HG03575 (cell line): Measurements from ENCODE around the gene UQCRC1.

Source experiments
- ATAC-seq: cut with Tn5 transposase; IDR thresholded peaks from one replicate; pipeline ENCODE4 v1.9.1; 2021; ENCODE audit not compliant: unreplicated experiment, insufficient number of reproducible peaks, low FRiP score; ENCODE audit errors: extremely low read depth

UQCRC1 gene

DNA sequence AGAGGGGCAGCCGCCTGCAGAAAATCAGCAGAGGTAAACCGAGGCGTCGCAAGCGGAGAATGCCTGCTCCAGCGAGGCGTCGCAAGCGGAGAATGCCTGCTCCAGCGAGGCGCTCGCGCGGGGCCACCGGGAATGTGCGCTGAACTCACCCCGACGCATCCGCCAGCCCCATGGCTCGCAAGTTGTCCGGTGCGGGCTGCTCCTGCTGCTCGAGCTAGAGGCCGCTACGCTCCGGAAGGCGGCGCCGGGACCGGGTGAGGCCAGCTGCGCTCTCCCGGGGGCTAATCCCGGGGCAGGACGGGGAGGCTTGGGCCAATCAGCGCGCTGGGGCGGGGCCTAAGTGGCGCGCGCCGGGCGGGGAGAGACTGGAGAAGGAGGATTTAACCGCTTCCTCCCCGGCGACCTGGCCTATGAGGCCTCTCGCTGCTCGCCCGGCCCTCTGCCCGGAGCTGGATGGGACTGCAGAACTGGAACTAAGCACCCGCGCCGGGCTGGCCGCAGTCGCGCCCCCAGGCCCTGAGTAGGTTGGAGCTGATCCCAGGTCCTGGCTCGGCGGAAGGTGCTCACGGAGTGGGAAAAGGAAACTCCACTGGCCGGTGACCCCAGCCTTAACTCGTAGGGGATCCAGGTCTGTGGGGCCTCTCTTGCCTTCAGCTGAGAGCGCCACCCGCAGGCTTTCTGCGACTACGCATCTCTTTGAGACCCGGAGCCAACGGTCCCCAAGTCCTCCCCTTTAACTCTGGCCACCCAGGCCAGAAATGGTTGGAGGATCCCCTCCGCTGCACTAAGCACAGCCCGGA lies 26.0 kb upstream of the UQCRC1 start, which contains the start of gene SLC26A6:
Gene SLC26A6 (minus strand): TSS at position 240 of the 800 bp plus-strand sequence. CDS start 68 bp downstream, at position 172.
- ATAC-seq, result peak; percentile 72

DNA sequence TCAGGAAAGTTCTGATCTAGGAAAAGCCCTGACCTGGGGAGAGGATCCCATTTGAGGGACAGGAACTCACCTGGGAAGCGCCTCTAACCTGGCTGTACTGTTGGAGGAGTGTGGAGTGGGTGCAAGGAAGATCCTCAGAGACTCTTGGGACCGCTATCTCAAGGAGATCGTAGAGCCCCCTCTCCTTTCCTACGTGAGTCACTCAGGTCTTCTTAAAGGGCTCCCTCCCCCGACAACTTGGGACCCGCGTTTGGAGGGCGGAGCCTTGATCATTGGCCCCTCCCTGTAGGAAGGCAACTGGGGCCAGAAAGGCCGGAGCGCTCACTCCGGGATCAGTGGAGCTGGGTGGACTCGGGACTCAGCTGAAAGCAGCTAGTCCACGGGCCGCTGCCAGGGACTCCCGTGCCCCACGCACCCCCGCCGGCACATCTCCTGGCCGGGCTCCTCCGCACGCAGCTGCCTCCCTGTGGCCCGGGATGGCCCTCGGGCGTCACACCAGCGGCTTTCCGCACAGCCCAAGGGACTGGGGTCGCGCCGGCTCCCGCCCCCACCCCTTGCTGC lies 25.3 kb upstream of the UQCRC1 start:
- ATAC-seq, result no peak

DNA sequence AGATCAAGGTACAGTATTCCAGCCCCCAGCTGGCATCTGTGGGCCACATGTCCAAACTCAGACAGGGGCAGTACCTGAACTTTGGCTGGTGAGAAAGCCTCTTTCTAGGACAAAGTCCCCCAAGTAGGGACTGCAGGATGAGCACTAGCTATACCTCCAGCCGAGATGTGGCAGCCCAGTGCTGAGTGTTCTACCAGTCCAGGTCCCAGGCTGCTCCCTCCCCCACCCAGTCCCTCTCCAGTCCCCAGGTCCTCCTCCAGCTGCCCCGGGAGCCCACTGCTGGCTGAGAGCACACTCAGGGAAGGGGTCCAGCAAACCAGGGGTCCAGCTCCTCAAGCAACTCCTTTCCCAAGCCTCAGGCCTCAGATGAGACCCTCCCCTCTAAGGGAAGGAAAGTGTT lies 24.3 kb upstream of the UQCRC1 start:
- ATAC-seq, result no peak

DNA sequence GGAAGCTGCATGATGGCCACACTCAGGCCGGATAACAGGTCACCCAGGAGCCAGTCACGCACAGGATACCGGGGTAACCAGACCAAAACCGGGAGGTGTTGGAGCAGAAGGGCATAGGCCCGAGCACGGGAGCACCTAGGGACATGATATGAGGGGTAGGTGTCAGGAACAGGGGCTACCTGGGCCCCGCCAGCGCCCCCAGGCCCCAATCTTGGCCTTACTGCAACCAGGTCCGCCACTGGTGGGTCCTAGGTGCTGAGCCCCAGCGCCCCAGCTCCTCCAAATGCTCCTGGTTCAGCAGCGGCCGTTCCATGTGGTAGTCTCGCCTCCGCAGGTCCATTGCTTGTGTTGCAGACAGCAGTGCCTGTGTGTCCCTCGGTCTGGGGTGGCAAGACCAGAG lies 23.8 kb upstream of the UQCRC1 start:
- no peak for ATAC-seq

DNA sequence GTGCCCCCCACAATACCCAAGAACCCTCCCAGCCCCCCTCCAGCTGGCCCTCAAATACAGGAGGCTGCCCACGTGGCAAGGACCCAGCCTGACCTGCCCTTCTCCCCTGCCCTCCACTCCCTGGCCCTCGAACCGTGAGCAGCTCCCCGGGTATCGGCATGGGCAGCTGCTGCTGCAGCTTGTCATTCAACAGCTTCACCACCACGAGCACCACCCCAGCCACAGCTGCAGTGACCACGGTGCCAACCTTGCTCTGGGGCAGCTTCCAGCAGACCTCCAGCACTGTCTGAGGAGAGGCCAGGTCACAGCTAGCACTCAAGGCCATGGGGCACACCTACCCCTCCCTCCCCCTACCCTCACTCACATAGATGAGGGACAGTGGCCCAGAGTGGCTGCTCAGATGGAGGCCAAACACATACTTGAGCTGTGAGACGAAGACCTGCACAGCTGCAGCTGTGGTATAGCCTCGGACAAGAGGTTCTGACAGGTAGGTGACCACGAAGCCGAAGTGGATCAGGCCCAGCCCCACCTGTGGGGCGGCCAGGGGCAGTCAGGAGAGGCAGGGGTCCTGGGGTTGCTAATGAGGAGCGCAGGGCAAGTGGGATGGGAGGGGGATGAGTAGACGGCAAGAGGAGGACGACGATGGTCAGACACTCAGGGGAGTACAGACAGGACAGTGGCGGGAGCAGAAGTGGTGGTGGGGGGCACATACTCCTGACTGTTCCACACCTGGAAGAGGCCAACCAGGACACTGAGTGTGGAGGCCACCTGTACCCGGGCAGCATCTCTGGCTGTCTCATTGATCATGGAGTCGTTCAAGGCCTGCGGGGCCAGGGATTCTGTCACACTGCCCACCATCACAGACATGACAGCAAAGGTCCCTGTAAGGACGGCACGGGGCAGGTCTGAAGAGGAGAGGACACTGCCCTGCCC lies 22.3 kb upstream of the UQCRC1 start:
- ATAC-seq, result no peak

DNA sequence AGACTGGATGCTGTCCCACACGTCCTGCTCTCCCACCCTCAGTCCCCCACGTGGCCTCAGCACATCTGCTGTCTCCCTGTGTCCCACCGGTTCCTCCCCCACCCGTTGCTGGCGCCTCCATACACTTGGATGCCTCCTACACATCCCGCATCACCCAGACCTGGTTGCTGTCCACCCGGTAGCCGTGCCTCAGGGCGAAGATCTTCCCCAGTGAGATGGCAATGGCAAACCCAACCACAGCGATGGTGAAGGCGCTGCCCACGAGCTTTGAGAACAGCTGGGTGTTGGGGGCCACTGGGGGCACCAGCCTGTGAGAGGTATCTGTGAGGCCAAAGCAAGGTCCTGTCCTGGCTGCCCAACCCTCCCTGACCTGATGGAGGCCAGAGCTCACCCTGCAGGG lies 21.4 kb upstream of the UQCRC1 start:
- no peak for ATAC-seq

DNA sequence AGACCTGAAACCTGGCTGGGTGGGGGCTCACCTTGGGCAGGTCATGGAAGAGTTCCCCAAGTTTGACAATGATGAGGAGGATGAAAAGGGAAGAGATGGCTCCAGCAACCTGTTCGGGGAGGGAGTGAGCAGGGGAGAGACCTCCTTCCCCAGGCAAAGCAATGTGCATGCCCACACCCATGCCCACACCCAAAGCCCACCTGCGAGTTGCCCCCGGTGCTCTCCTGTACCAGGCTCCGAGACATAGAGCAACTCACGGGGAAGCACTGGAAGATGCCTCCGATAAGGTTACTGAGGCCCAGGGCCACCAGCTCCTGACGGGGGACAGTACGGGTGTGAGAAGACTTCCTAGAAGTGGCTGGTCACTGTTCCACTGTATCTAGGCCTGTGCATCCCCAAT lies 21.0 kb upstream of the UQCRC1 start:
- ATAC-seq, result no peak

DNA sequence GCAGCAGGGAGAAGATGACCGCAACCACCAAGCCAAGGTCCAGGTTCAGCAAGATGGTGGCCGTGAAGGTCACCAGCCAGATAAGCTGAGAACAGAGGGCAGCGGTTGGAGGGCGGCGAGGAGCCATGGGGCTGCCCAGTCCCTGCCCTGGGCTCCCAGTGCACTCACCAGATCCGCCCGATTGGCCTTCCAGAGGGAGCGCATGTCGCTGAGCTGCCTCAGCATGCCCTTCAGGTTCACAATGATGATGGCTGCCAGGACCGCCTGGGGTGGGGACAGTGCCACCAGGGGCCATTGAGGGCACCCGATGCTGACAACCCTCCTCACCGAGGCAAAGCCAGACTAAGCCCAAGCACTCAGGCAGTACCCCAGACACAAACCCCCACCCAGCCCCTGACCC lies 20.4 kb upstream of the UQCRC1 start:
- ATAC-seq, result no peak

DNA sequence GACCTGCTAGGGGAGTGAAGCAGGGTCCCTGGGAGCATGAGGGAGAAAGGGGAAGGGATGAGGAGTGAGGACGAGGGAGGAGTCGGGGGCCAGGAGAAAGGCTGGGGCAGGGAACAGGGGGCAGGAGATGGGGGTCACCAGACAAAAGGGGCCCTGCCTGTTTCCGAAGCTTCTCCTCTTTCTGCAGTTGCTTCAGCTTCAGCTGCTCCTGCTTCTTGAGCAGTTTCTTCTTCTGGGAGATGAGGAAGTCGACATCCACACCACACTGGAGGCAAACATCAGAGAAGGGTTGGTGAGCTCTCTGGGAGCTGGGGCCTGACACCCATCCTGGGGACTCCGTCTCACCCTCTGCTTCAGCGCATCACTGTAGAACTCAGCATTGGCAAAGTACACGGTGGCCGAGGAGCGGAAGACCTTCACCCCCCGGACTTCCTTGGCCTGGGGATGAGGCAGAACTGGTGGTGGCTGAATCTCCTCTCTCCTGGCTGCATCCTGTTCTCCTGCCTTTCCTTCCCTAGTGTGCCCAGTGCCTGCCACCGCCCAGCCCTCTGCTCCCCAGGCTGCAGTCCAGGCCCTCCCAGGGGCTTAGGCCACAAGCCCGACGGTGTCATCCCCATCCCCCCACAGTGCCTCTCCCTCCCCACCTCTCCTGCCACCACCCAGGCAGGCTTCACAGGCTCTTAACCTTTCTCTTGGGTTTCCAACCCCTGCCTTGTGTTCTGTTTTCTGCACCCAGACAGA lies 19.0 kb upstream of the UQCRC1 start:
- no peak for ATAC-seq

DNA sequence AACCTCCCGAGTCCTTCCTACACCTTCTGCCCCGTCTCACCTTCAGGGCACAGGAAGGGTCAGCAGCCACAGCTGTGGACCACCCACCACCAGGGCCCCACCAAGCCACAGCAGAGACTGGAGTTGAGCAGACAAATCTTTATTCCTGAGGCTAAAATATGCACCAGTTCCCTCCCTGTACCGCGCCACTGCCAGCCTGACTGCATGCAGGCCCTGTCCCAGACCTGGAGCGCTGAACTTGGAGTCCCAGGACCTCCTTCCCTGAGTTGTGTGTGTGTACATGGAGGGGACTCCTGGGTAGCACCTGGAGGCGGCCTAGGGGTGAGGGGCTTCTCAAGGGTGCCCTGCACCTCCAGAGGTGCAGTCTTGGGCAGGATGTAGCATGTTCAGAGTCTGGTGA lies 16.2 kb upstream of the UQCRC1 start:
- no peak for ATAC-seq

DNA sequence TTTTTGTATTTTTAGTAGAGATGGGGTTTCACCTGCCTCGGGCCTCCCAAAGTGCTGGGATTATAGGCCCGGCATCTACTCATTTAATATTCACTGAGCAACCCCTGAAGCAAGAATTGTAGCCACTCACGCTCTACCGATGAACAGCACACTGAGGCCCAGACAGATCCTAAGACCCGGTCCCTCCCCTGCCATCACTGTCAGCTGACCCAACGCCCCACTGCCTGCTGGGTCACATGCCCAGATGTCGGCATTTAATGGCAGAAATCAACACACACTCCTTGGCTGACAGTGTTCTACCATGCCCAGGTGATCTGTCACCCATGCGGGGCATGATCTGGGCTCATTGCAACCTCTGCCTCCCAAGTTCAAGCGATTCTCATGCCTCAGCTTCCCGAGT lies 15.3 kb upstream of the UQCRC1 start:
- no peak for ATAC-seq

DNA sequence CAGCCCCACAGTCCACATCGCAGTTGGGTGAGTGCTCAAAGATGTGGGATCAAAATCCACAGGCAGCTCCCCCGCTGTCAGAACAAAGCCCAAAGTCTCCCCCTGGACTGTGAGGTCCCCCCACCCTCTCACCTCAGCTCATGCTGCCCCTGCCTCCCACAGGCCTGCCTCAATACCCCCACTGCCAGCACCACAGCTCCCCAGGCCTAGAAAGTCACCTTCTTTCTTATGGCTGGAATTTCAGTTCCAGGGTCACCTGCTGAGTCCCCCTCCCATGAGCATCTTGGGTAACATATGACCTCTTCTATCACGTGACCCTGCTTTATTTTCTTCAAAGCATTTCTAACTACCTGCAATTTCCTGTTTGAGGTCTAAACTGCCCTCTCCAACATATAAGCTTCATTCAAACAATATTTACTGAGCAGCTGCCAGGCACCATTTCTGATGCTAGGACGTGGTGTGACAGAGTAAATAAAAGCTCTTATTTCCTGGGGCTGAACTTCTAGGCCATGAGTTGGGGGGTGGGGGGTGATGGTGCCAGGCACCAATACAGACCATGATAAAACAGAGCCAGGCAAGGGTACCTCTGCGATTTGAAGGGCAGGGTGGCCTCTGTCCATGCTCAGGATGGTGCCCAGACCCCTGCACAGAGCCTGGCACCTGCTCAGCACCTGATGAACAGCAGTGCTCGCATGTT lies 14.6 kb upstream of the UQCRC1 start:
- no peak for ATAC-seq

DNA sequence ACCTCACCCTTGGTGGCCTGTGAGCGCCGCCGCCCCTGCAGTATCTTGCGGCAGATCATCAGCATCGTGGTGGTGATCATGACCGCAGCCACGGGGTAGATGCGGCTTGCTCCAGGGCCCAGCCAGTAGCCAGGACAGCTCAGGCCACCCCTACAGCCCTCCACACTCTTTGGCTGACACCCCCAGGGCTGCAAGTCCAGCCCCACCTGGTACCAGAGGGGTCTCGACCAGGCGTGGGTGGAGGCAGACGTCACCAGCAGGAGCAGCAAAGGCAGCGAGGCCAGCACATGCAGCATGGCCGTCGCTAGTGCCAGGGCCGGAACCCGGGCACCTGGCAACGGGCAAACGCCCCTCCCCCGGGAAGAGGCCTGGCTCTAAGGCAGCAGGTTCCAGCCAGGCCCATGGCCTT lies 12.0 kb upstream of the UQCRC1 start, which contains the start of gene TMEM89:
Gene TMEM89 (minus strand): TSS at position 309 of the 409 bp plus-strand sequence. CDS start 13 bp downstream, at position 296.
- ATAC-seq, result no peak

DNA sequence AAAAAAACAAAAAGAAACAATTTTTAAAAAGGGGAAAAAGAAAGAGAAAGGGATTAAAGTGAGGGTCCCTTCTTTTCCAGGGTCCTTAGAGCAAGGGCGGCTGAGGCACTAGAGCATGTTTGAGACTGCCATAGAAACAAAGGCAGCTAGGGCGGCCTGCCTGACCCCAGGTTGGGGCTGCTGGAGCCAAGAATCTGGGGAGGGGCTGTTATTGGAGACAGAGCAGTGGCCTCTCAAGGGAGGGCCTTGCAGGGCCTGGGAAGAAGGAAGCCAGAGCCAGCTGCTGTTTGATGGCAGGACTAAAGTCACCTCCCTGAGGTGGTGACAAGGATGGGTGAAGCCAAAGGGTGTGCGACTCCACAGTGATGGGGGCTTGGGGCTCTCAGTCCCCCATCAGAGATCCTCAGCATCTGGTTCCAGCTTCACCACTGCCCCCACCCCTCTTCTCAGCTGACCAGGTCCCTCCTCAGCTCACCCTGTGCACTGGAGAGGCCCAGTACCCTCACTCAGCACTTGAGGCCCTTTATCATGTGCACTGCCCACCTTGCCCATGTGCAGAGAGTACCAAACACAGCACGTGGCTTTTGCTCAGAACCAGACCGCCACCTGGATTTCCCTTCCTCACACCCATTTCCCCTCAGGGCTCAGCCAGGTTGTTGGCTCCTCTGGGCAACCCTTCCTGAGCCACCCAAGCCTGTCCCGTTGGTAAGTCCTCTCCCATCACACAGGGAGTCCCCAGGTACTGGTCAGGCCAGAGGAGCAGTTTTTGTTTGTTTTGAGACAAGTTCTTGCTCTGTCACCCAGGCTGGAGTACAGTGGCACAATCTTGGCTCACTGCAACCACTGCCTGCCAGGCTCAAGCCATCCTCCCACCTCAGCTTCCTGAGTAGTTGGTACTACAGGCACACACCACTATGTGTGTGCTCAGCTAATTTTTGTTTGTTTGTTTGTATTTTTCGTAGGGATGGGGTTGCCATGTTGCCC lies 10.4 kb upstream of the UQCRC1 start:
- no peak for ATAC-seq

DNA sequence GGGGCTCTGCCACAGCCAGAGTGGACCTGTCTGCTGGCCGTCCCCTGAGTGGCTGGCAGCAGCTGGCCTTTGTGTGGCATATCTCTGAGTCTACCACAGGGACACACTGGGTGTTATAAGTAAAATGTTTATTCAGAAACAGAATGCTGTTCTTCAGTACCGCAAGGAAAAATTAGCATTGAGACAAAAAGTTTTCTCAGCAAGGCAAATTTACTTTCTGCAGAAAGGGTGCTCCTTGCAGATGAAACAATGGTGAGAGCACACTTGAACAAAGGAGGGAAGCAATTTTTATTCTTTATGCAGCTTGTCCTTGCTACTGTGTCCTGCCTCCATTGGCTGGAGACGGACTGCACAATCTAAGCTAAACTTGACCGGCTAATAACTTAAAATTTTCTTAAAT lies 8.1 kb upstream of the UQCRC1 start:
- ATAC-seq, result no peak

DNA sequence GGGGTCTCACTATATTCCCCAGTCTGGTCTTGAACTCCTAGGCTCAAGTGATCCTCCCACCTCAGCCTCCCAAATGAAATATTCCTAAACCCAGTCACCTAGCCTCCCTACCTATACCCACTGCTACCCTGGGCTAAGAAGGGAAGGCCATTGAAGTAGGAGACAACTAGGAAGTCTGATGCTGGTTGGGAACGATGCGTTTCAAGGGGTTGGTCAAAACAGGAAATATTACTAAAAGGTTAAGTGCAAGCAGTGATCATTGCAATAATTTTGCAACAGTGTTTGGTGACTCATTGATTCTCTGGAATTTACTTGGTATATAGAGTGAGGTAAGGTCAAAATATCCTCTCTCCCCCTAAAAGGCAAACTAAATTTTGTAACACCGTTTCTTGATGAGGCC lies 4.6 kb upstream of the UQCRC1 start:
- ATAC-seq, result no peak

DNA sequence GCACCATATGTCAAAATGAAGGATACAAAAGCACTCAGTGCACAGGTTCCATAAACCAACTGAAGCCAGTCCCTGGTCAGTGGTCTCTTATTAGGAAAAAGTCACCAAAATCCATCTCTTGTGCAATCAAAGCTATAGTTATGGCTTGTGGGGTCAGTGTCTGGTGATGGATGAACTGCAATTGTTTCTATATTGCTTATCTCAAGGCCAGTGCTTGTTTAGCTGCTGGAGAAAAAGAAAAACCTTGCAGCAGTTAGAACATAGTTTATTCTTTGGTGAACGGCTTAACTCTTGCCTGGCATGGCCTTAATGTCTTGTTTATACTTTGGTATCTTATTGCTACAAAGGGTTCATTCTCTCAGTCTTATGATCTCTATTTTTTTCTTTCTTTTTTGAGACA lies 2.9 kb upstream of the UQCRC1 start:
- ATAC-seq, result no peak
